ENCODE results near the gene GPR108.

Gene GPR108

GRCh38 chr19:6717441-6717971 is 19.9 kb downstream of the GPR108 start:
- Histone ChIP-seq H3K27me3 (ENCODE audit: control insufficient read depth, insufficient read depth, low read length) (no peaks in the 10 kb centered on the region), H3K4me2 (ENCODE audit: low read length) (no peak overlapping the region), H2AFZ (no peak overlapping the region), H3K4me3 (ENCODE audit: low read depth, low read length) (no peak overlapping the region), H3K4me1 (no peaks in the 10 kb centered on the region), H3K9me3 (ENCODE audit: control insufficient read depth, low read length) (no peaks in the 10 kb centered on the region), H3K36me3 (ENCODE audit: control insufficient read depth, insufficient read depth, low read length) (no peaks in the 10 kb centered on the region), H3K9ac (no peak overlapping the region), H3K27ac (no peak overlapping the region), H3K79me2 (no peaks in the 10 kb centered on the region)
- TF ChIP-seq CTCF (IDR thresholded peaks at IDR 0.05): no peak

- no peaks in the 10 kb centered on the region for H3K36me3 ChIP-seq (ENCODE audit: control insufficient read depth, insufficient read depth, low read length)
- no peak for TF ChIP-seq CTCF (IDR thresholded peaks at IDR 0.05)
- H3K9me3 ChIP-seq (ENCODE audit: control insufficient read depth, low read length): no peaks in the 10 kb centered on the region
- no peaks in the 10 kb centered on the region for H3K4me1 ChIP-seq
- no peaks in the 10 kb centered on the region for H3K27me3 ChIP-seq (ENCODE audit: control insufficient read depth, insufficient read depth, low read length)
- no peak overlapping the region for H3K9ac ChIP-seq
- H2AFZ ChIP-seq: no peak overlapping the region
- no peak overlapping the region for H3K4me3 ChIP-seq (ENCODE audit: low read depth, low read length)
- no peak overlapping the region for H3K27ac ChIP-seq
- no peaks in the 10 kb centered on the region for H3K79me2 ChIP-seq
- no peak overlapping the region for H3K4me2 ChIP-seq (ENCODE audit: low read length)
Measured at GRCh38 chr19:6717036-6717435, 20.3 kb downstream of the GPR108 start.

- H3K9ac ChIP-seq: no peak overlapping the region
- H3K4me3 ChIP-seq (ENCODE audit: low read depth, low read length): no peak overlapping the region
- no peak overlapping the region for H2AFZ ChIP-seq
- no peaks in the 10 kb centered on the region for H3K79me2 ChIP-seq
- no peaks in the 10 kb centered on the region for H3K36me3 ChIP-seq (ENCODE audit: control insufficient read depth, insufficient read depth, low read length)
- no peaks in the 10 kb centered on the region for H3K27me3 ChIP-seq (ENCODE audit: control insufficient read depth, insufficient read depth, low read length)
- no peak for TF ChIP-seq CTCF (IDR thresholded peaks at IDR 0.05)
- H3K4me2 ChIP-seq (ENCODE audit: low read length): no peak overlapping the region
- H3K27ac ChIP-seq: no peak overlapping the region
- no peaks in the 10 kb centered on the region for H3K4me1 ChIP-seq
- no peaks in the 10 kb centered on the region for H3K9me3 ChIP-seq (ENCODE audit: control insufficient read depth, low read length)
Measured at GRCh38 chr19:6716610-6716970, 20.8 kb downstream of the GPR108 start.

GRCh38 chr19:6714749-6715555 is 22.4 kb downstream of the GPR108 start:
- Histone ChIP-seq H3K79me2 (no peaks in the 10 kb centered on the region), H3K4me3 (ENCODE audit: low read depth, low read length) (no peak overlapping the region), H3K9ac (no peak overlapping the region), H3K27me3 (ENCODE audit: control insufficient read depth, insufficient read depth, low read length) (no peaks in the 10 kb centered on the region), H3K4me1 (no peaks in the 10 kb centered on the region), H3K36me3 (ENCODE audit: control insufficient read depth, insufficient read depth, low read length) (no peaks in the 10 kb centered on the region), H2AFZ (no peak overlapping the region), H3K4me2 (ENCODE audit: low read length) (no peak overlapping the region), H3K27ac (no peak overlapping the region), H3K9me3 (ENCODE audit: control insufficient read depth, low read length) (no peaks in the 10 kb centered on the region)
- no peak for TF ChIP-seq CTCF (IDR thresholded peaks at IDR 0.05)

All from parathyroid adenoma (tissue), 2 donors.